Measurements from ENCODE around the gene PLA2G2C.

PLA2G2C gene

DNA sequence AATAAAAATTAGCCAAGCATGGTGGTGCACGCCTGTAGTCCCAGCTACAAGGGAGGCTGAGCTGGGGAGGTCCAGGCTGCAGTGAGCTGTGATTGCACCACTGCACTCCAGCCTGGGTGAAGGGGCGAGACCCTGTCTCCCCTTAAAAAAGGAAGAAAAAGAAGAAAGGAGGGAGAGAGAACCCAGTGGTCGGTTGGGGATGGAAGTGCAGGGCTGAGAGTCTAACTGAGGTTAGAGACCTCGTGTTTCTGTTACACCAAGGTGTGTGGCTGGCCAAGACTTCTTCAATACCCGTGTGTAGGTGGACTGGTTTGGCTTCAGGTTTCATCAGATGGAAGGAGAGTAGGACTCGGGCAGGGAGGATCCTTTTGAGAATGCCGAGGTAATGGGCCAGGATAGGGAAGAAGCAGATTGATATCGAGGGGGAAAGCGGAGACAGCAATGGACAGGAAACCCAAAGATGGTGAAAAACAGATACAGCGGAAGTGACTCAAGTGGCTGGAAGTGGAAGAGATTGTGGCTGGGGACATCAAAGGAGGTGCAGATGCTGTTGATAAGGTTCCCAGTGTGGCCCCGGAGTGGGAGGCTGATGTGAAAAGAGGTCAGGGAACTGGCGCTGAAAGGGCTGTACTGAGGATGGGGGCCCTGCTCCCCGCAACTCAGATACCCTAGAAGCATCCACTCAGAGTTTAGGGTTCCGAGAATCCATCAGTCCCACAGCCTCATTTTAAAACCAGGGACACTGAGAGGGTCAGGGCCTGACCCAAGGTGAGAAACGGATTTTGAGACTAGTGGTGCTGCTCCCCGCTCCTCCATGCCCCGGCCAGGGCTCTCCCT lies 1.1 kb downstream of the PLA2G2C start:
- no peak for DNase-seq (ENCODE audit: insufficient read length, low spot score)
- FAIRE-seq = no peak

DNA sequence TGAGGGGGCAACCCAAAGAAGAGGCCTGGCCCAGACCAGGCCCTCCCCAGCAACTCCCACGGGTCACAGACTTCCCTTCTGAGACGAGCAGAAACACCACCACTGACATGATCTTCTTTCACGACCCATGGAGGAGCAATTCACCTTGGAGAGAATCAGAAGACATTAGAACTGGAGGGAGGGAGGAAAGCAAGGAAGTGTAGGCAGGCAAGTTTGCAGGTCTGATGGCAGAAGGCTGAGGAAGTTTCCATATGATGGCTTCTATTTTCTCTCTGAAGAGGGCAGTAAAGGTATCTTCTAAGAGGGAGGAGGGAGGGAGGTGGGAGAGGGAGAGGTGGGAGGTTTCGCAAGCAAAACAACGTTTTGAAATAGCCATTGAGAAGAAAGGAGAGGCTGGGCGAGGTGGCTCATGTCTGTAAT lies 1.8 kb downstream of the PLA2G2C start:
- FAIRE-seq = no peak
- DNase-seq (ENCODE audit: insufficient read length, low spot score) = no peak

DNA sequence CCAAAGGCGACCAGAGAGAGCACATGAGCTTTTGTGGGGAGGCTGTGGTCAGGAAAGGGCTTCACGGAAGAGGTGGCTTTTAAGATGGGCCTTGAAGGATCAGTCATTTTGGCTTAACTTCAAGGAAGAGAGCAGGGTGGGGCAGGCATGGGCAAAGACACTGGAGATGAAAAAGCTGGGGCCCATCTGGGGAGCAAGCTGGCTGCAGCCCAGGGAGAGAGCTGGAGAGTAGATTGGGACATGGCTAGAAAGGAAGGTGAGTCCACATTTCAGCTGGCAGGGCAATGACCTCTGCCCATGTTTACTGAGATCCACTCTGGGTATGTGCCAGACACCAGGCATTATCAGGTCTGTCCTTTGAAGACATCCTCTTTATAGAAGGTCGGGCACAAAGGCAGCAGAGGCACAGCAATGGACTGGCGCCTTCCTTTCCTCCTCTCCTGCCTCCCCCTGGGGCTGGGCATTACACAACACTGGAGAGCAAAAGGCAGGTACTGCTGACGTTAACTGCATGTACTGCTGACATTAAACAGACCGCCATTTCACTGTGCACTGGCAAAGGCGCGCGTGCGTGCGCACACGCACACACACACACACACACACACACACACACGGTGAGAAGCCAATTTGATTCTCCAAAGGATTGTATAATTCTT lies 2.6 kb downstream of the PLA2G2C start:
- DNase-seq (ENCODE audit: insufficient read length, low spot score) = no peak

DNA sequence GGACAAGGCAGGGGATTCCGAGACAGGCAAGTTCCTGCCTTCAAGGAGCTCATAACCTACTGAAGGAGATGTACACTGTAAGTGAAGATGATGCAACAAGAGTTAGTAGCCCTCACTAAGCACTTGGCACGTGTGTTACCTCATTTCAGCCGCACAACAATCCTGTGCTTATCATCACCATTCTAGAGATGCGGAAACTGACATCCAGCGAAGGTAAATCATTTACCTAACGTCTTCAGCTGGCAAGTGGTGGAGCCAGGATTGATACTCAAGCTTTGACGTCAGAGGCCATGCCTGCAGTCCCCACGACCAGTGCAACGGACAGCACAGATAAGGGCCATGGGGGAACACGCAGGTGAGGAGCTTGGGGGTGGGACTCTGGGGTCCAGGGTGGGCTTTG lies 3.3 kb downstream of the PLA2G2C start:
- DNase-seq (ENCODE audit: insufficient read length, low spot score) (no peak), FAIRE-seq (no peak)

More for the DNA sequence above, 2.6 kb downstream of the PLA2G2C start:
- FAIRE-seq = no peak

DNA sequence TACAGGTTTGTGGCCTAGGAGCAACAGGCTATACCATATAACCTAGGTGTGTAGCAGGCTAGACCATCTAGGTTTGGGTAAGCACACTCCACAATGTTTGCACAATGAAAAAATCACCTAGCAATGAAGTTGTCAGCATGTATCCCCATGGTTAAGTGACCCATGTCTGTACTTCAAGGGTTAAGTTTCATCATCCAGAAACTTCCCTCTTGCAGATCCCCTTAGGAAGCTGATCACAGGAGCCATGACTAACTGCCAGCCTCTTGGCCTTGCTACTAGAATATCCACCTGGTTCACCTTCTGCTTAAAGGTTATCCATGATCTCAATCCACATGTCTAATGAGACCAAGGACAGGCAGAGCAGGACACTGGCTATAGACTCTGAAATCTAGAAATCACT lies 3.9 kb downstream of the PLA2G2C start:
- FAIRE-seq (no peak), DNase-seq (ENCODE audit: insufficient read length, low spot score) (no peak)

DNA sequence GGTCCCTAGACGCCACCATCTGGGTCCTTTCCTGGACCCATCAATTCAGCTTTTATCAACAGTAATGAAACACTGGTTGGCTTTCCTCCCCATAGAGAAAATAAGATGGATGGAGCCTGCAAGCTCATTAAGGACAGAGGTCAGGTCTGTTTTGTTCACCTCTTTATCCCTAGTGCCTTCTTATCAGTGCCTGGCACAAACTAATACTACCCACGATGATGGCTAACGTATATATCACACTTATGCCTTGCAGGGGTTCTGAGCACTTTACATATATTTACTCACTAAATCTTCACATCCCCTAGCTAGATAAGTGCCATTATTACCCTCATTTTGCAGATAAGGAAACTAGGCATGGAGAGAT lies 5.5 kb downstream of the PLA2G2C start:
- no peak for DNase-seq (ENCODE audit: insufficient read length, low spot score)
- no peak for FAIRE-seq

DNA sequence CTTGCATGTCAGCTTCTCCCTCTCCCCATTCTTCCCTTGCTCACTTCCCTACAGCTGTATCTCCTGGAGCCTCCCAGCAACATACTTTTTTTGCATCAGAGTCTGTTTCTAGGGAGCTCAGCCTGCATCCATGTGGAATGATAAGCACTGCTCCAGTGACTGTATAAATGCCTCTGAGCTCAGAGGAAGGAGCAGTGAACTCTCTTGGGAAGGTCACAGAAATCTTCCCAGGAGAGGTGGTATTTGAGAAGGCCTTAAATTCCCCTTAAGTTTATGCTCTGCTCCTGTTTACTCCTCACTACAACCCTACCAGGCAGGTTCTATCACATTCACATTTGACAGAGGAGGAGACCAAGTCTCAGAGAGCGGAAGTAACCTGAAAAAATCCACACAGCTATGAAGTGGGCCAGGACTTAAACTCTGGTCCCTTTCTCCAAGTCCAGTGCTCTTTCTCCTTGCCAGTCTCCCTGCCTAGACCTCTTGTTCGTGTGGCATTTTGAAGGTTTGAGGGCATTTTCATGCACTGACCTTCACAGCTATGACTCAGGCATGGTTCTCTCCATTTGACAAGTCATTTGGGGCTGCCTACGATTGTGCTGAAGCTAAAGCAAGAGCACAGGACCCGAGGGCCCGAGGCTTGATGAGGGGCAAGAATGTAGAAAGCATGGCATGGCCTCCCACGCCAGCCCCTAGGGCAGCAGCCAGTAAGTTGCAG lies 6.0 kb downstream of the PLA2G2C start:
- FAIRE-seq (no peak), DNase-seq (ENCODE audit: insufficient read length, low spot score) (no peak)

DNA sequence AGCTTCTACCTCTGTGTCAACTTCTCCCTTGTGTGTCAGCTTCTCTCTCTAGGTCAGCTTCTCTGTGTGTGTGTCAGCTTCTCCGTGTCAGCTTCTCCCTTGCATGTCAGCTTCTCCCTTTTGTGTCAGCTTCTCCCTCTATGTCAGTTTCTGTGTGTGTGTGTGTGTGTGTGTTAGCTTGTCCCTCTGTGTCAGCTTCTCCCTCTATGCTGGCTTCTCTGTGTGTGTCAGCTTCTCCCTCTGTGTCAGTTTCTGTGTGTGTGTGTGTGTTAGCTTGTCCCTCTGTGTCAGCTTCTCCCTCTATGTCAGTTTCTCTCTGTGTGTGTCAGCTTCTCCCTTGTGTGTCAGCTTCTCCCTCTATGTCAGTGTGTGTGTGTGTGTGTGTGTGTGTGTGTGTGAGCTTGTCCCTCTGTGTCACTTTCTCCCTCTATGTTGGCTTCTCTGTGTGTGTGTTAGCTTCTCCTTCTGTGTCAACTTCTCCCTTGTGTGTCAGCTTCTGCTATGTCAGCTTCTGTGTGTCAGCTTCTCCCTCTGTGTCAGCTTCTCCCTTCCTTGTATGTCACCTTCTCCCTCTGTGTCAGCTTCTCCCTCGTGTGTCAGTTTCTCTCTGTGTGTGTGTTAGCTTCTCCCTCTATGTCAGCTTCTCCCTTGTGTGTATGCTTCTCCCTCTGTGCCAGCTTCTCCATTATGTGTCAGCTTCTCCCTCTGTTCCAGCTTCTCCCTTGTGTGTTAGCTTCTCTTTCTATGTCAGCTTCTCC lies 6.8 kb downstream of the PLA2G2C start:
- no peak for FAIRE-seq
- no peak for DNase-seq (ENCODE audit: insufficient read length, low spot score)

DNA sequence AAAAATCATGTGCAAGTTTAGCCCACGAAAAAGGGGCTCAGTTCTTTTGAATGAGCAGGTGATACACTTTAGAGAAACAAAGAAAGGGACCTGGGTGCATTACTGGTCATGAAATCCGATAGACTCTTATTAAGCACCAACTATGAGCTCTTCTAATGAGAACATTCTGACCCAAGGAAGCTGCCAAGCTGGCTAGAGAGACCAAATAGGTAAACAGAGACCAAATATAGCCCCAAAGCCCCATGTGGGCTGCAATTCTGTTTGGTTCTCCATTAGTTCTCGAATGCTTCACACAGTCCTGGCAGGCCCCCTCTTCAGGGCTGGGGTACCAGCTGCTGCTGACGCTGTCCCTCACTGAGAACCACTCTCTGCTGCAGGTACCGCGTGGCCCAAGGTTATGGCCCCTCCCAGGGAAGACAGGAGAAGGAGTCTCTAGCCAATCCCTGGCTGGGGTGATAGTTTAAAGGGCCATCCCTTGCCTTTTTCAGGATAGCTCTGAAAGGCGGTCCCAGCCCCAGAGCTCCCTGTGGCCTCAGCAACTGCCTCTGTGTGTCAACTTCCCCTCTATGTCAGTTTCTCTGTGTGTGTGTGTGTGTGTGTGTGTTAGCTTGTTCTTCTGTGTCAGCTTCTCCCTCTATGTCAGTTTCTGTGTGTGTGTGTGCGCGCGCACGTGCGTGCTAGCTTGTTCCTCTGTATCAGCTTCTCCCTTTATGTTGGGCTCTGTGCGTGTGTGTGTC lies 7.5 kb downstream of the PLA2G2C start:
- DNase-seq (ENCODE audit: insufficient read length, low spot score) (no peak), FAIRE-seq (no peak)

DNA sequence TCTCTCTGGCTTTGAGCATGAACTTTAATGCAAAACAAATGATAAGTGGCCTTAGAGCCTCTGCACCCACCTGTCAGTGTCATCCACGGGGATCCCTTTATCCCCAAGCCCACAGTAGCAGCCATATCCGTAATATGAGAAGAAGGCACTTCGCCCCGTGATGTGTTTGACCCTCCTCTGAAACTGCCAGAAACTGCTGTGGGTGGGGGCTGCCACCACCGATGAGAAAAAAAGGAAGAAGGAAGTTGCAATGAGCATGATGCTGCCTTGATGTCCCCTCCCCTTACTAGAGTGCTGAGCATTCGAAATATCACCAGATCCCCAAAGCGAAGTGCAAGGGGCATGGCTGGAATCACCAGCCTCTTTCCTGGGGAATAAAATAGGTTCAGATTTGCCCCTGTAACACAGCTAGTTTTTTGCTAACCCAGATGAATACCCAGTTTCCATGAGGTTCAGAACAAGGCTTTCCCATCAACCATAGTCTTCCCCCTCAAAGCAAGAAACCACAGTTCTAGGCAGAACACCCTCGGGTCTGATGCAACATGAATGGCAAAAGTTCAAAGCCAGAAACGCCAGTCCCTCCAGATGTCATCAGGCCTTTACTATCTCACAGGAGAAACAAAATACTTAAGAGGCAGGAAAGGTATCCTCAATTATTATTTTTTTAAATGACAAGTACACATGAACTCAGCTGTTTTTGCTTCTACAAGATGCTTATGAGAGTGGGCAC lies 11.2 kb downstream of the PLA2G2C start:
- FAIRE-seq (no peak), DNase-seq (ENCODE audit: insufficient read length, low spot score) (no peak)

DNA sequence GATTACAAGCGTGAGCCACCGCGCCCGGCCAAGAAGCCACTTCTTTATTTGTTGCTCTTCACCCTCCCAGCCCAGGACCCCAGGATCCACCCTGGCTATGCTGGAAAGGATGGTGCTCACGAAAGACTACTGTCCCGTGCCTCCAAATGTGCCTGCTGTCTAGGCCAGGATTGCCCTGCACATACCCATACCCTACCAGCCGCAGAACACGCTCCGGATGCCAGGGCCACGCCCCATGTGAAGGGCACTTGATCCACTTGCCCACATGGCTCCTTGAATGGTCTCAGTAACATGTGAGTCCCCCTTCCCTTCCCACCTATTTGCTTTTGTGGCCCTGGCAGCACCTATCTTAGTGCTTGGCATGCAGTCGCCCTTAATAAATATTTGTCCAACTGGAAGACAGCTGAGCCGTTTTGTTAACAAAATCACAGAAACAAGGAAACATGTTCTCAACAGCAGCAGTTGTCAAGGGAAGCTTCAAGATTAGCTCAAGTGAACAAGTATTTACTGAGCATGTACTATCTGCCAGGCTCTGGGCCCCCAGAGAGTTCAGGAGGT lies 14.2 kb downstream of the PLA2G2C start:
- FAIRE-seq (no peak), DNase-seq (ENCODE audit: insufficient read length, low spot score) (no peak)

DNA sequence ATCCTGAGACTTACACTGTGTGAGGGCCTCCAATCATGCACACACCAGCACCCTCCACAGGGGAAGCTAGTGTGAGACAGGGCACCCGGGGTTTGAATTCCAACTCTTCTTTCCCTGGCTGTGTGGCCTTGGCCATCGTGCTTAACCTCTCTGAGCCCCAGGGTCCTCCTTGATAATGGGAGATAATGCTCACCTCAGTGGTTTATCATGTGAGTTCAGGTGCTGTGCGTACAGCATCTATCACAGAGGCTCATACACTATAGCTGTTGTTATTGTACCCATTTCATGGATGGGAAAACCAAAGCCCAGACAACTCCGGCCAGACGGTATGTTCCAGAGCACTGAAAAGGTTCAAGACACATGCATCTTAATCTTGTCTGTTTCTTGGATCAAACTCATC lies 16.4 kb downstream of the PLA2G2C start:
- DNase-seq (ENCODE audit: insufficient read length, low spot score) (no peak), FAIRE-seq (no peak)

DNA sequence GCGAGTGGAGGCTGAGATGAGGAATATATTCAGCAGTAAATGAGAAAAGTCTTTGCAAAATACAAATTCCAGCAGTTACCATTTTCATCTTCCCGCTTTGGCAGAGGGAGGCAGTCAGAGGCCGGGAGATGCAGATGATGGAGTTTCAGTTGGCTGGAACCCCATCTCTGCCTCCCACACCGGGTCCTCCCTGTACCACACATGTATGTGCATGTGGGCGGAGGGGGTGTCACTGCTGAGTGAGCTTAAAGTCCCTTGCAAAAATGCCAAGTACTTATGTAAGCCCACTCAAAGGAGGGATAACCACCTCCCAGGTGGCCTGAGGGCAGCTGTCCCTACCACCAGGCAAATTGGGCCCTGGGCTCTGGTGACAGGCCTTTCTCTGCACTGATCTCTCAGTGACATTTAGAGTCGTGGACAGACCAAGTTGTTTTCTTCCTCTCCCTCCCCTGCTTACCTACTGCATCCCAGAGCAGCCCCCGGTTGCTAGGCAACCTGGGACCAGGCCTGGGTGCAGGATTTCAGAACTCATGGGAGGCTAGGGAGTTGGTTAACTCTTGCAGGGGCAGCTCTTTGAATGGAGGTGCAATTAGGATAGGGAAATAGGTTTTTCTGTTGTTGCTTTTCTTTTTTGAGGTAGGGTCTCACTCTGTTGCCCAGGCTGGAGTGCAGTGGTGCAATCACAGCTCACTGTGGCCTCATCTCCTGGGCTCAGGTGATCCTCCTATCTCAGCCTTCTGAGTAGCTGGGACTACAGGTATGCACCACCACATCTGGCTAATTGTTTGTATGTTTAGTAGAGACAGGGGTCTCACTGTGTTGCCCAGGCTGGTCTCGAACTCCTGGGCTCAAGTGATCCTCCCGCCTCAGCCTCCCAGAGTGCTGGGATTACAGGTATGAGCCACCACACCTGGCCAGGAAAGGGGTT lies 17.5 kb downstream of the PLA2G2C start:
- DNase-seq (ENCODE audit: insufficient read length, low spot score) (no peak), FAIRE-seq (no peak)

DNA sequence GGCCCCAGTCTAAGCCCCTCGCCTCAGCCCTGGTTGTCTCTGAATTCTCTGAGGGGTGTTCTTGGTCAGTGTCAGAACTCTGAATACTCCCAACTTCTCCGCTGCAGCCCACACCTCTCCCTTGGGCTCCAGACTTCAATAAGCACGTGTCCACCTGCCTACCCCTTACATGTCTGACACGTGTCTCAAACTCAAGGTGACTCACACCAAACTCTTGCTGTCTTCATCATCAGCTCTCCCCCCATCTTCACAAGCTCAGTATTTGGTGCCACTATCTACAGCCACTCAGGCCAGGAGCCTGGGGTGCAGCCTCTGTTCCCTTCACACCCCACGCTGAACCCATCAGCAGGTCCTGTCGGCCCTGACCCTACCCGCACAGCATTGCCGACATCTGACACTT lies 19.2 kb downstream of the PLA2G2C start:
- FAIRE-seq = no peak

DNA sequence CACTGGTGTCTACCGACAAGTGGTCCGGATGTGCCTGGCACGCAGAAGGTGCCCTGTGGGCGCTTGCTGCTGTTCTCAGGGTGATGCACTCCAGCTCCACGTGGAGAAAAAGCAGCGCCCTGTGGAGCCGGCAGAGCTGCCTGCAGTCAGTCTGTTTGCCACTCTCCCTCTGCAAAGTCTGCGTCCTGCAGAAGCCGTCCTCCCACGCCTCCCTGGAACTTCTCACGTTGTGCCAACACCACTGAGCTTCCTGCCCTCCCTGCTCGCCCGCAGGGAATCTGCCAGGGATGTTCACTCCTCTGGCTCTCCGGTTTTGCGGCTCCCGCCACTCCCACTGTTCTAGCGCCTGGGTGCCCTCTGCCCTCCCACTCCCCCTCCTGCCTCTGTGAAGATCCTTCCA lies 20.3 kb downstream of the PLA2G2C start:
- no peak for DNase-seq (ENCODE audit: insufficient read length, low spot score)
- FAIRE-seq = no peak

More for the DNA sequence above, 19.2 kb downstream of the PLA2G2C start:
- DNase-seq (ENCODE audit: insufficient read length, low spot score) = no peak

DNA sequence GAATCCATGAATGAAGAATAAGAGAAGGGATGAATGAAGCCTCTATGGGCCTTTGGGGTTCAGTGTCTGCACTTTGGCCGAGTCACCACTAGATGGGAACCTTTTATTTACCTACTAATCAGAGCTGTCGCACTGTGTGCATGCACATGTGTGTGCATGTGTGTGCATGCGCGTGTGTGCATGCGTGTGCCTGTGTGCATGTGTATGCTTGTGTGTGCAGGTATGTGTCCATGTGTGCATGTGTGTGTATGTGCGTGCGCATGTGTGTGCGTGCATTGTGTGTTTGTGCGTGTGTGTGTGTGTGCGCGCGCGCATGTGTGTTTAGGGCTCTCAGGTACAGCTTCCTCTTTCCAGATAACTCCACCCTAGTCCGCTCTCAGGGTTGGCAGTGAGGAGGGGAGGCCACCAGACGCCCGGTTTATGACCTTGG lies 20.8 kb downstream of the PLA2G2C start:
- no peak for FAIRE-seq
- no peak for DNase-seq (ENCODE audit: insufficient read length, low spot score)

DNA sequence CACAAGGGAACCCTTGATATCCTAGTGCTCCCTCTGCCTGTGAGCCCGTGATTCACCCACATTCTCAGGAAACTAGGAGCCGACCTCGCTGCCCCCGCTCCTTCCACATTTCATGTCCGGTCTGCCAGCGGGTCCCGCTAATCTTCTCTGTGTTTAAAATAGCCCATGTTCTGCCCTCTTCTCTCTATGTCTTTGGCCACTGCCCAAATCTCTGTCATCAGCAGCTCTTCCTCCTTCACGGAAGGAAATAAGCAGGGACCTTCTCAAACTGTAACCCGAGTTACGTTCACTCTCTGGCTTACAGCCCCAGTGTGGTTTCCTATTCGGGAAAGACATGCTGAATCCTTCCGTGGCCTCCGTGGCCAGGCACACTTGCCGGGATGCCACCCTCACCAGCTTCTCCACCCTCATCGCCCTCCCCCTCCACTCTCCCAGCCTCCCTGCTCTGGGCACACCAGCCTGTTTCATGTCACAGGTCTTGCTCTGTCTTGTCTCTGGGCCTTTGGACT lies 21.6 kb downstream of the PLA2G2C start:
- FAIRE-seq = no peak

DNA sequence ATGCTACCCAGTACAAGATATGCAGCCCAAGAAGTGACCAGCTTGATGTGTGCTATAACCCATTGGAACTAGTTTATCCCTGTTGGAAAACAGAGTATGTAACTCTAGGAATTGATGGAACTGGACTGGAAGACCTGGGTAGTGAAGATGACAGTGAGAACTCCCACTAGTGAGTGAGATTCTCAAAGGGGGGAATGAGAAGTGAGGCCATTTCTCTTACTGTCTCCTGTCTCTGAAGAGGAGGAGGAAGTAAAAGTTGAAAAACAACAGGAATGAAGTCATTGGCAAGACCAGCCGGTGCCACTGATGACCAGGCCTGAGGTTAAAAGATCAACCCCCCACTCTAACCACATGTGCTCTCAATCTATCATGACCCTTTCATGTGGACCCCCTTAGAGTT lies 26.3 kb downstream of the PLA2G2C start:
- no peak for FAIRE-seq
- DNase-seq (ENCODE audit: insufficient read length, low spot score) = no peak

More for the DNA sequence above, 21.6 kb downstream of the PLA2G2C start:
- DNase-seq (ENCODE audit: insufficient read length, low spot score) = no peak

Measured in GM19239 (cell line).